B cell (primary cell): ENCODE results near the gene TNFAIP2. TPM values are rescaled to one million over a fixed set of nuclear protein-coding genes. Genes with fewer than 3 reads are reported as not detected.

Source experiments
- ATAC-seq: fragments of 200-7000 bp; cut with Tn5 transposase; one replicate; pipeline ENCODE4 v1.10.0; 2021; ENCODE audit warnings: low read depth, mild to moderate bottlenecking, moderate number of reproducible peaks, moderate library complexity
- CTCF ChIA-PET: fragments of 350-600 bp; sonication (Branson Sonifier 250); formaldehyde crosslinking; loops from one replicate; lab custom pipeline; 2021; ENCODE audit warnings: antibody characterized with exemption, inconsistent platforms; lab: Charles Lee
- POLR2A ChIA-PET: fragments of 350-600 bp; sonication (Branson Sonifier 250); formaldehyde crosslinking; loops from one replicate; lab custom pipeline; 2021; ENCODE audit warnings: antibody characterized with exemption; lab: Charles Lee
- DNase-seq: peaks from one replicate; pipeline ENCODE4 v3.0.0; 2013
- H2AFZ ChIP-seq: 2 replicates; pipeline ENCODE4 v1.6.1; 2012; ENCODE audit warnings: mild to moderate bottlenecking, low read depth, low read length; ENCODE audit not compliant: insufficient read depth, poor library complexity, severe bottlenecking
- H3K27ac ChIP-seq, 2 donors: 1 replicate in 1 of 2; 2 replicates in 1 of 2; pipeline ENCODE4 v1.5.1; 2012 to 2013; ENCODE audit warnings: low read length in 2 of 2, mild to moderate bottlenecking in 2 of 2, moderate library complexity in 1 of 2
- H3K27me3 ChIP-seq, 4 experiments: fragments of 200-600 bp in 1 of 4; sonication (generic) in 1 of 4; replicated peaks in 1 of 4; 1 replicate in 2 of 4; 2 replicates in 2 of 4; pipeline versions ENCODE4 v1.6.1 to v1.7.0; 2013 to 2016; ENCODE audit warnings: low read length in 3 of 4, mild to moderate bottlenecking in 2 of 4, mixed read lengths in 1 of 4, moderate library complexity in 1 of 4; ENCODE audit not compliant: insufficient read depth in 4 of 4, control insufficient read depth in 3 of 4; ENCODE audit errors: control extremely low read depth in 1 of 4
- H3K36me3 ChIP-seq, 2 experiments: replicated peaks in 1 of 2; 1 replicate in 1 of 2; 2 replicates in 1 of 2; pipeline versions ENCODE4 v1.6.1 to v1.7.1; 2013; ENCODE audit warnings: low read length in 1 of 2; ENCODE audit not compliant: insufficient read depth in 2 of 2, control insufficient read depth in 1 of 2; ENCODE audit errors: control extremely low read depth in 1 of 2, extremely low read depth in 1 of 2
- H3K4me1 ChIP-seq, 2 donors: fragments of 200-600 bp in 1 of 2; sonication (generic) in 1 of 2; 1 replicate in 1 of 2; 2 replicates in 1 of 2; pipeline versions ENCODE4 v1.5.1 to v1.6.1; 2013 to 2017; ENCODE audit warnings: low read length in 2 of 2; ENCODE audit not compliant: control insufficient read depth in 2 of 2, insufficient read depth in 2 of 2
- H3K4me2 ChIP-seq: replicated peaks from 2 replicates; pipeline ENCODE3; 2012; ENCODE audit warnings: mild to moderate bottlenecking, low read depth, low read length; ENCODE audit not compliant: poor library complexity, severe bottlenecking
- H3K4me3 ChIP-seq, 5 experiments: fragments of 200-600 bp in 1 of 5; sonication (generic) in 1 of 5; 1 replicate in 3 of 5; 2 replicates in 2 of 5; pipeline versions ENCODE4 v1.5.1 to v1.7.0; 2011 to 2016; ENCODE audit warnings: low read length in 4 of 5, mild to moderate bottlenecking in 4 of 5, low read depth in 2 of 5, control low read depth in 1 of 5, moderate library complexity in 1 of 5; ENCODE audit not compliant: insufficient read depth in 1 of 5; ENCODE audit errors: control extremely low read depth in 1 of 5, extremely low read depth in 1 of 5
- H3K79me2 ChIP-seq: fragments of 200-600 bp; sonication (generic); one replicate; pipeline ENCODE4 v1.6.0; 2016; ENCODE audit warnings: low read length; ENCODE audit not compliant: control insufficient read depth, insufficient read depth
- H3K9ac ChIP-seq: fragments of 200-600 bp; sonication (generic); 2 replicates; pipeline ENCODE4 v1.6.1; 2017; ENCODE audit warnings: mild to moderate bottlenecking, low read length, moderate library complexity
- H3K9me3 ChIP-seq, 3 donors: one replicate each; pipeline versions ENCODE4 v1.6.1 to v1.7.1; 2013; ENCODE audit warnings: low read length in 2 of 3; ENCODE audit not compliant: control insufficient read depth in 2 of 3, insufficient read depth in 1 of 3; ENCODE audit errors: control extremely low read depth in 1 of 3
- H4K20me1 ChIP-seq: 2 replicates; pipeline ENCODE4 v1.6.0; 2012; ENCODE audit warnings: mild to moderate bottlenecking, low read length; ENCODE audit not compliant: insufficient read depth, control insufficient read depth, poor library complexity, severe bottlenecking
- H3K27ac Mint-ChIP-seq: one replicate; pipeline ENCODE4 v1.8.0; 2021; ENCODE audit warnings: mixed read lengths
- H3K27me3 Mint-ChIP-seq: one replicate; pipeline ENCODE4 v1.8.0; 2021; ENCODE audit warnings: mixed read lengths
- H3K4me1 Mint-ChIP-seq: one replicate; pipeline ENCODE4 v1.8.0; 2021; ENCODE audit warnings: mixed read lengths
- H3K4me3 Mint-ChIP-seq: one replicate; pipeline ENCODE4 v1.8.0; 2021; ENCODE audit warnings: mixed read lengths
- H3K9me3 Mint-ChIP-seq: one replicate; pipeline ENCODE4 v1.8.0; 2022; ENCODE audit warnings: mixed read lengths; ENCODE audit not compliant: insufficient read depth
- CTCF ChIP-seq: fragments of 200-600 bp; IDR thresholded peaks from one replicate; pipeline ENCODE4 v1.8.0; 2022; ENCODE audit warnings: antibody characterized with exemption, mild to moderate bottlenecking
- EZH2 ChIP-seq: IDR thresholded peaks from 2 replicates; pipeline ENCODE4 v1.6.1; 2012; ENCODE audit warnings: borderline replicate concordance, low read depth, mild to moderate bottlenecking, moderate library complexity, low read length; ENCODE audit not compliant: insufficient read depth, poor library complexity, severe bottlenecking
- WGBS: methylation state at CpG from one replicate; pipeline ENCODE4 v1.1.5; 2013; ENCODE audit warnings: missing lambda C conversion rate; ENCODE audit not compliant: insufficient coverage; 5-methylcytosine and 5-hydroxymethylcytosine counted together
- intact Hi-C: fragments of 100-400 bp; cut with micrococcal nuclease; formaldehyde crosslinking; loops from one replicate; pipeline ENCODE4 v1.10.0; 2022
- polyA plus RNA-seq: library from polyadenylated mRNA; depleted of rRNA; stranded (reverse); fragments of >200 nt; gene quantifications from 2 replicates; pipeline ENCODE4 v1.2.3, GENCODE V29; 2012
- total RNA-seq, 2 donors: library from RNA; stranded (reverse); fragments of 120-200 nt in 1 of 2; gene quantifications; 1 replicate in 1 of 2; 2 replicates in 1 of 2; pipeline versions ENCODE4 v1.2.3 to v1.2.4, GENCODE V29; 2013 to 2022

Gene TNFAIP2
- total and polyA plus RNA-seq, 2 donors (not counting 1 experiment from before 2014, with no cell fraction given): 1.5 to 9.0 TPM

GRCh38 chr14:103133210-103134140 lies 10.2 kb downstream of the TNFAIP2 start:
- Histone ChIP-seq H3K27me3 (peaks cover 0 to 3% (median 0%) of the 10 kb centered on the region in 4 experiments), H3K9ac (no peak overlapping the region), H4K20me1 (no peaks in the 10 kb centered on the region), H3K27ac (no peak overlapping the region), H3K4me2 (no peak overlapping the region), H3K4me1 (no peaks in the 10 kb centered on the region), H3K36me3 (no peaks in the 10 kb centered on the region), H3K79me2 (no peaks in the 10 kb centered on the region), H3K4me3 (no peak overlapping the region), H2AFZ (no peak overlapping the region), H3K9me3 (no peaks in the 10 kb centered on the region)
- intact Hi-C loops: no loop called here
- Mint-ChIP-seq H3K4me3 (no peak overlapping the region), H3K27ac (no peak overlapping the region), H3K4me1 (no peaks in the 10 kb centered on the region), H3K27me3 (peaks cover 4% of the 10 kb centered on the region), H3K9me3 (no peaks in the 10 kb centered on the region)
- DNase-seq (no peak), ATAC-seq (no peak)
- ChIA-PET POLR2A (no interaction called here), CTCF (no interaction called here)
- 92% methylated on average over 25 of the region's 25 CpGs for WGBS
- no peak for TF ChIP-seq EZH2
- no peak for TF ChIP-seq CTCF

GRCh38 chr14:103134405-103134804 lies 11.1 kb downstream of the TNFAIP2 start:
- POLR2A ChIA-PET: no interaction called here
- no peaks in the 10 kb centered on the region for H3K9me3 ChIP-seq
- Mint-ChIP-seq H3K27me3 (peaks cover 3% of the 10 kb centered on the region), H3K9me3 (no peaks in the 10 kb centered on the region), H3K27ac (no peak overlapping the region), H3K4me3 (no peak overlapping the region), H3K4me1 (no peaks in the 10 kb centered on the region)
- H3K36me3 ChIP-seq: no peaks in the 10 kb centered on the region
- no peak overlapping the region for H3K27ac ChIP-seq
- ATAC-seq (no peak), DNase-seq (no peak)
- WGBS: 40% methylated on average over 1 of the region's 2 CpGs
- no peak overlapping the region for H3K4me2 ChIP-seq
- intact Hi-C loops: no loop called here
- H3K4me1 ChIP-seq: no peaks in the 10 kb centered on the region
- no peak overlapping the region for H2AFZ ChIP-seq
- no peak for TF ChIP-seq EZH2
- TF ChIP-seq CTCF: no peak
- H3K9ac ChIP-seq: no peak overlapping the region
- H3K79me2 ChIP-seq: no peaks in the 10 kb centered on the region
- no peak overlapping the region for H3K4me3 ChIP-seq
- H4K20me1 ChIP-seq: no peaks in the 10 kb centered on the region
- CTCF ChIA-PET: no interaction called here
- peaks cover 0 to 3% (median 0%) of the 10 kb centered on the region in 4 experiments for H3K27me3 ChIP-seq
